WTC11 (cell line): Measurements from ENCODE around the gene HAUS8.

Source experiments
- ATF3 ChIP-seq: sonication (generic); formaldehyde crosslinking; conservative IDR thresholded peaks from 2 replicates; pipeline ENCODE4 v1.8.1; 2022; ENCODE audit warnings: mild to moderate bottlenecking, missing genetic modification reagents
- FOXJ3 ChIP-seq: sonication (generic); formaldehyde crosslinking; IDR thresholded peaks from 2 replicates; pipeline ENCODE4 v1.9.0; 2021; ENCODE audit warnings: missing genetic modification reagents, mild to moderate bottlenecking, borderline replicate concordance
- TEAD4 ChIP-seq: sonication (generic); formaldehyde crosslinking; IDR thresholded peaks from 2 replicates; pipeline ENCODE4 v1.8.0; 2022; ENCODE audit warnings: mild to moderate bottlenecking, missing genetic modification reagents
- USF2 ChIP-seq: sonication (generic); formaldehyde crosslinking; IDR thresholded peaks from 2 replicates; pipeline ENCODE4 v1.8.1; 2023; ENCODE audit warnings: mild to moderate bottlenecking, missing genetic modification reagents, moderate library complexity
- TF ChIP-seq, protein P1 (sequence below): fragments of 200-600 bp; IDR thresholded peaks from 2 replicates; pipeline ENCODE4 v1.8.0; 2022; ENCODE audit warnings: antibody characterized with exemption
- TF ChIP-seq, protein P2 (sequence below): sonication (generic); formaldehyde crosslinking; IDR thresholded peaks from 2 replicates; pipeline ENCODE4 v1.8.1; 2022; ENCODE audit warnings: mild to moderate bottlenecking, moderate library complexity, missing genetic modification reagents

DNA sequence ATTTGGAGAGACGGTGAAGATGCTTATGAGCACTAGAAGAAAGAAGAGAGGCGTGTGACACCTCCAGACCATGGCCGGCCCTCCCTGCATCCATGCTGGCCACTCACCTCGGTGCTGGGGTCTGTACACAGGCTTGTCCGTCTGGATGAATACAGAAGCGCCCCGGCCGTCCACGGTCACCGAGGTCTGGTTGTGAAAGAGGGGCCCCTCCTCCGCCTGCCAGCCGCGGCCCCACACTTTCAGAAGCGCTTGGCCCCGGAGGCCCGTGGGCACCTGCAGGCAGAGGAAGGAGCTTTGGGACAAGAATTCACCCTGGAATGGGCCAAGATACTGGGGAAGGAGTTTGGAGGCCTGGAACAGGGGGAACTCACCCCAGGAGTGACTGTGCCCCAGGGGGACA is 63.8 kb downstream of the HAUS8 start:
- TF ChIP-seq, protein P1, sequence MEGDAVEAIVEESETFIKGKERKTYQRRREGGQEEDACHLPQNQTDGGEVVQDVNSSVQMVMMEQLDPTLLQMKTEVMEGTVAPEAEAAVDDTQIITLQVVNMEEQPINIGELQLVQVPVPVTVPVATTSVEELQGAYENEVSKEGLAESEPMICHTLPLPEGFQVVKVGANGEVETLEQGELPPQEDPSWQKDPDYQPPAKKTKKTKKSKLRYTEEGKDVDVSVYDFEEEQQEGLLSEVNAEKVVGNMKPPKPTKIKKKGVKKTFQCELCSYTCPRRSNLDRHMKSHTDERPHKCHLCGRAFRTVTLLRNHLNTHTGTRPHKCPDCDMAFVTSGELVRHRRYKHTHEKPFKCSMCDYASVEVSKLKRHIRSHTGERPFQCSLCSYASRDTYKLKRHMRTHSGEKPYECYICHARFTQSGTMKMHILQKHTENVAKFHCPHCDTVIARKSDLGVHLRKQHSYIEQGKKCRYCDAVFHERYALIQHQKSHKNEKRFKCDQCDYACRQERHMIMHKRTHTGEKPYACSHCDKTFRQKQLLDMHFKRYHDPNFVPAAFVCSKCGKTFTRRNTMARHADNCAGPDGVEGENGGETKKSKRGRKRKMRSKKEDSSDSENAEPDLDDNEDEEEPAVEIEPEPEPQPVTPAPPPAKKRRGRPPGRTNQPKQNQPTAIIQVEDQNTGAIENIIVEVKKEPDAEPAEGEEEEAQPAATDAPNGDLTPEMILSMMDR, result no peak
- TF ChIP-seq USF2 (no peak), FOXJ3 (CRISPR knock-in tag) (no peak), ATF3 (no peak), TEAD4 (no peak)
- TF ChIP-seq, protein P2, sequence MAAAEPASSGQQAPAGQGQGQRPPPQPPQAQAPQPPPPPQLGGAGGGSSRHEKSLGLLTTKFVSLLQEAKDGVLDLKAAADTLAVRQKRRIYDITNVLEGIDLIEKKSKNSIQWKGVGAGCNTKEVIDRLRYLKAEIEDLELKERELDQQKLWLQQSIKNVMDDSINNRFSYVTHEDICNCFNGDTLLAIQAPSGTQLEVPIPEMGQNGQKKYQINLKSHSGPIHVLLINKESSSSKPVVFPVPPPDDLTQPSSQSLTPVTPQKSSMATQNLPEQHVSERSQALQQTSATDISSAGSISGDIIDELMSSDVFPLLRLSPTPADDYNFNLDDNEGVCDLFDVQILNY, result no peak
